HG02642 (cell line): ENCODE data around the gene SHISA7.

Experiments
- ATAC-seq: cut with Tn5 transposase; IDR thresholded peaks from one replicate; pipeline ENCODE4 v1.9.1; 2021; ENCODE audit warnings: mild to moderate bottlenecking; ENCODE audit not compliant: unreplicated experiment, poor library complexity

Gene SHISA7

DNA sequence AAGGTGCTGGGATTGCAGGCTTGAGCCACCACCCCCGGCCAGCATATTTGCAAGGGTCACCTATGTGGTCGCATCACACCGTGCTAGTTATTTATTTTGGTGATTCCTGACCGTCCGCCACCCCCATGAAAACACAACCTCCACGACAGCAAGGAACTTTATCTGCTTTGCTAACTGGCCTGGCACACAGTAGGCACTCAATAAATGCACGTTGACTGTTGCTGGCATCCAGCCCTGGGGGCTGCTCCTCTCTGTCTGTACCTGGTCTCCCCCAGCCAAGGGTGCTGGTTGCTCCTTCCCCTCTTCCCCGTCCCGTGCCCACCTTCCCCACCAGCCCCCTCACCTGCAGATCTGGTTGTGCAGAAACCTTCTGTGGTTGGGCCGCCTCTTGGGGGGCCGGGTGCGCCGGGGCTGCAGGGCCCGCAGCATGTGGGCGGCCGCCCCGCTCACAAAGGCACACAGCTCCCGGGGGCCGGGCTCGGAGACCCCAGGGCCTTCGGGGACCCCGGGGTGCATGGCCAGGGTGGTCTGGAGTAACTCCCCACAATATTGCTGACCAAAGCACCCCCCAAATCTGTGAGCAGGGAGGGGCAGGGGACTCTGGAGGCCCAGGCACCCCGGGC lies 21.1 kb upstream of the SHISA7 start:
- no peak for ATAC-seq

DNA sequence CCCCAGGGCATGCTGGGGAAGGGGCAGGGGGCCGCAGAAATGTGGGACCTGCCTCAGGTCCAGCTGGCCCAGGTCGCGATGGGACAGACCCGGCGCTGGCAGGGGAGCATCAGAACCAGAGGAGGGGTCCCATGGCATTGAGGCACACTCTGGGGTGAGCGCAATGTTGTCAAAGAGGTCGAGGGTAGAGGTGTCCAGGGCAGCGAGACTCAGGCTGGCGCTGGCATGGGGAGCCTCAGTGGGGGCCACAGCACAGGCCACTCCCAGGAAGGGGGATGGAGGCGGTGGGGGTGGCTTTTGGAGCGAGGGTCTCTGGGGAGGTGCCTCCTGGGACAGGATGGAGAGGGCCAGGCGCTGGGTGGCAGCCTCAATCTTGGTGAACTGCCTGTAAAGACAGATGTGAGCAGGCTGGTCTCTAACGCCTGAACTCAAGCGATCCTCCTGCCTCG lies 20.5 kb upstream of the SHISA7 start:
- ATAC-seq = no peak

GRCh38 chr19:55462722-55463121 lies 19.6 kb upstream of the SHISA7 start:
- ATAC-seq = no peak

- ATAC-seq = no peak
These were observed 19.0 kb upstream of the SHISA7 start for GRCh38 chr19:55461974-55462626.

- ATAC-seq = peak; percentile 95
These were observed 18.3 kb upstream of the SHISA7 start, which contains the start of gene ISOC2 for GRCh38 chr19:55461259-55461973. Gene ISOC2 (minus strand): TSS chr19:55461642. CDS start chr19:55456486, 5,156 bp downstream.

DNA sequence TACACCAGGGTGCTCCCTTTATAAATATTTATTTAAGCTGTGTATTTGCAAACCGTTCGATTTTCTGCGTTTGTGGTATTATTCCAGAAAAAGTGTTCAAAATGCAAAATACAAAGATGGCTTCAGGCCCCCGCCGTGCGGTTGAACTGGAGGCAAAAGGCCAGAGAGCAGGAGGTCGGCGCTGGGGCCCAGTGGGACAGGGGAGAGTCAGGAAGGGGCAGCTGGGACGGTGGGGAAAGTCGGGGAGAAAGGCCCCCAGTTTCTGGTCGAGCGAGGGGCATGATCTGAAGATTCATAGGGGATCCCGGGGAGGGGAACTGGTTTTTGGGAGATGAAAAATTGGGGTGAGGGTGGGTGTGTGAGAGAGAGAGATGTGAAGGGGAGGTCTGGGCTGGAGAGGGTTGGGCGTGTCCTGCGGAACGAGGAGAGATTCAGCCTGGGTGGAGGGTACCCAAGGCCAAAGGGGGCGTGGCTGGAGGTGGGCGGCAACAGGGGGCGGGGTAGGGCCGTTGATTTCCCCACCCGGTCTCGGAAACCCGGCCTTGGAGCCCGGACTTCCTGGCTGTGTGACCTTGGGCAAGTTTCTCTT lies 17.7 kb upstream of the SHISA7 start:
- no peak for ATAC-seq

DNA sequence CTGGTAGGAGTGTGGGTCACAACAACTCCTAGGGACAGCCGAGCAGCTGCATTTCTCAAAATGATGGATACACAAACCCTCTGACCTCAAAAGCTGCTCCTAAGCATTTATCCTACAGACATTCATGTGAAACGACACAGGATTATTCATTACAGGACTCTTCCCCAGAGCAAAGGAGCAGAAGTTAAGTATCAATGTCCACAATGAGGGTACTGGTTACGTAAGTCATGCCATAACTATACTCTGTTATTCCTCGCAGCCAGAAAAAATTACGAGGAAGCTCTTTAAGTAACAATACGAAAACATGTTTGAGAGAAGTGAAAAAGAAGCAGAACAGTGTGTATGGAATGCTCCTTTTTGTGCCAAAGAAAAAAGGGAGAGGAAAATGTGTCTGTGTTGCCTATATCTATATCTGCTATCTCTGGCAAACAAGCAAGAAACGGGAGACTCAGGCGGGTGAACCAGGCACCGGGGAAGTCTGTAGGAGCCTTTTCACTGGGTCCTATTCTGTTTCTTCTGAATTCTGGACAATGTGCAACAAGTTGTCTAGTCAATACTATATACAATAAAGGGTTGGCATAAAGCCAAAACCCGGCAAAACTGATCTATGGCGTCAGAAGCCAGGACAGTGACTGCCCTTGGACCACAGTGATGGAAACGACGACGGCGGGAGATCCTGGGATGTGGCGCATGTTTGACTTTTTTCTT lies 17.0 kb upstream of the SHISA7 start:
- no peak for ATAC-seq

DNA sequence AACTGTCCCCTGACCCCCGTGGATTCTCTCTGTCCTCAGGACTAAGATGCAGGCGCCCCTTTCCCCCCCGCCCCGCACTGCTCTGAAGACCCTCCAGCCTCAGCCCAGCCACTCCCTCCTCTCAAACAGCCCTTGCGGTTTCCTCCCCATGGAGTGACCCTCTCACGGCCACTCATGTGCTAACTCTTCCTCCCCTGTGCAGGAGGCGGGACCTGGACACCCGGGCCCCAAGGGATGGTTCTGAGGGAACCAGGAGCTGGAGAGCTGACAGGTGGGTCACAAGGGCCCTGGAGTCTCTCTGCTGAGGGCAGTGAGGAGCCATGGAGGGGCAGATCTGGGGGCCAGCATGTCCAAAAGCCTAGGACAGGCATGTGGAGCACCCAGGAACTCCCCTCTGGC lies 16.4 kb upstream of the SHISA7 start:
- no peak for ATAC-seq

DNA sequence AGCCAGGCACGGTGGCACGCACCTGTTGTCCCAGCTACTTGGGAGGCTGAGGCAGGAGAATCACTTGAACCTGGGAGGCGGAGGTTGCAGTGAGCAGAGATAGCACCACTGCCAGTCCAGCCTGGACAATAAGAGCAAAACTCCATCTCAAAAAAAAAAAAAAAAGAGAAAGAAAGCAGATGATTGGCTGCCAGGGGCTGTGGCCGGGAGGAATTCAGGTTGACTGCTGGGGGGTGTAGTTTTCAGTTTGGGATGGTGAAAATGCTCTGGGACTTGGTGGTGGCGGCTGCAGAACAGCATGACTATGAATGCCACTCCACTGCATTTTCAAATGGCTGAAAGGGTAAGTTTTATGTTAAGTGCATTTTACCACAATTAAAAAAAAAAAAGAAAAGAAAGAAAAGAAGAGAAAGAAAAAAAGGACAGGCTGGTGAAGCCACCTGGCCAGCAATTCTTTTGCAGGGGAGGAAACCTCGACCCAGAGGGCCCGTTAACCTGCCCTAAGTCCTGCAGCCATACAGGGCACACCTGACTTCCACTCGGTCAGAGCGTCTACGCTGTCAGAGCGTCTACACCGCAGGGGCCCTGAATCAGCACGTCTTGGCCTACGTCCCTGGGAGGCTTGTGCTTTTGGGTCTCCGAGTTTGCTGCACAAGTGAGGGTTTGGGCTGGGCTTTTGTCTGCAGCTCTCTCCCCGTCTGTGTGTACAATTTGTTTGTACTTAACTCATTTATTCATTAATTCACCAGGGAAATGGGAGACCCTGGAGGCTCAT lies 14.8 kb upstream of the SHISA7 start:
- ATAC-seq = no peak

GRCh38 chr19:55456347-55456746 lies 13.2 kb upstream of the SHISA7 start:
- no peak for ATAC-seq

- ATAC-seq = no peak
These were observed 12.6 kb upstream of the SHISA7 start for GRCh38 chr19:55455576-55456235.

DNA sequence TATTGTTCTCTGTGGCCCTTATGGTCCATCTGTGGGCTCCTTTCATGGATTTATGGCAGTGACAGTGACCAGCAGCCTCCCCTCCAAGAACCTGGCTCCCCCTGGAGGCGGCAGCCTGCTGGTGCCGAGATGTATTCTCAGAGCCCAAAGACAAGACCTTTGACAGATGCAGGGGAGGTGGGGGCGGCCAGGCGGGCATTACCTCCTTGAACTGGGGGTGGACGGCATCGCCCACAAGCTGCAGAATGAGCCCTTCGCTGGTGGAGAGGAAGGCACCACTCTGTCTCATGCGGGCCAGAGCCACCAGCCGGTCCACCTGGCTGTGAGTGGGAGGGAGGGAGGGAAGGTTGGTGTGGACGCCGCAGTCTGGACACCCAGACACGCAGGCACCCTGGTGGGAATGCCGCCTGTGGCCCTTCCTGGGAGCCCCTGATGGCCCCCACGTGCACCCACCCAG lies 11.7 kb upstream of the SHISA7 start:
- ATAC-seq = no peak

DNA sequence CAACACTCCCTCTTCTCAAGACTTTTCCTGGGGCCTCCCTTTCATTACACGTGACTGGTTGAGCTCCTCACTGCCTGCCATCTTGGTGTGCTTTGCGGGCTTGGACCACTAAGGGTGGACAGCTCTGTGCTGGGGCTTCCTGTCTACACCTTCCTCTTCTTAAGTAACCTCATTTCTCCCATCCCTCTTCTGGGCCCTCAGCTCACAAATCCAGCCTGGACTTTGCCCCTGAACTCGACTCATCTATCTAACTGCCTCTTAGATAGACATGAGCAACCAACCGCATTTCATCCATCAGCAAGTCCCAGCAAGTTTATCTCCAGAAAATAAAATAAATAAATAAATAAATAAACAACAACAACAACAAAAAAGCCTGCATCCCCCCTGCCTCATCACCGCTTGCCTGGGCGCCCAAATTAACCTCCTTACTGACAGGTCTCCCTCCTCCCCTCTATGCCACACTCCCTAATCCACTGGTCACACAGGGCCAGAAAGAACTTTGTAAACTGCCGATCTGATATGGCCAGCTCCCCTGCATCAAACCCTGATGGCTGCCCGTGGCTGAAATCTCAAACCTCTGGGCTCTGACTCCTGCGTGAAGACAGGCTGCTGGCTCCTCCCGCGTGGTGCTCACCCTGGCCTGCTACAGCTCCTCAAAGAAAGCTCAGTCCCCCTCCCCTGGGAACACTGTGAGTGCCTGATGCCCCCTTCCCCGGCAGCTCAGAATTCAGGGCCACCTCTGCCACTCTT lies 10.6 kb upstream of the SHISA7 start:
- no peak for ATAC-seq

DNA sequence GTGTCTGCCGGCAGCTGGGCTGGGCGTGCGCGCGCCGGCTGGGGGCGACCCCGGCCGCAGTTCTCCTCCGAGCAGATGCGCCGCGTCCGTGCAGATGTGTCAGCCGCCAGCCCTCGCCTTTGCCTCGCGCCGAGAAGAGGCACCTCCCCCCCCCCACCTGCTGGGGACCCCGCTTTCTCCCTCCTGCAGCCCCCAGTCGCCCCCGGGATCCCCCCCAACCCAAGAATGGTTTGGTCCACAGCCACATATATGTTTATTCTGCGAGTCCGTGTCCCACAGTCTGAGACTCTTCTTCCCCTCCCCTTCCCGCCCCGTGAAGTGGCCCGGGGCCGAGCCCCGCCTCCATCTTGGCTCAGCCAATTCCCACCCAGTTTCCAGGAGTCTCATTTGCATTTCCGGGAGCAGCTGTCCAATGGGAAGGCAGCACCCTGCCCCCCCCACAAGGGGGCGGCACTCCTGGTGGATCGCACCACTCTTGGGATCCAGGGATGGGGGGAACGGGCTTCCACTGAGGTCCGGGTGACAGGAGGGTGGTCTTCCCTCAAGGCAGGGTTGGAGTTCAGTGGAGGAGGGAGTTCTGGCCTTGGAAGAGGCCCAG lies 9.7 kb upstream of the SHISA7 start:
- ATAC-seq = no peak

DNA sequence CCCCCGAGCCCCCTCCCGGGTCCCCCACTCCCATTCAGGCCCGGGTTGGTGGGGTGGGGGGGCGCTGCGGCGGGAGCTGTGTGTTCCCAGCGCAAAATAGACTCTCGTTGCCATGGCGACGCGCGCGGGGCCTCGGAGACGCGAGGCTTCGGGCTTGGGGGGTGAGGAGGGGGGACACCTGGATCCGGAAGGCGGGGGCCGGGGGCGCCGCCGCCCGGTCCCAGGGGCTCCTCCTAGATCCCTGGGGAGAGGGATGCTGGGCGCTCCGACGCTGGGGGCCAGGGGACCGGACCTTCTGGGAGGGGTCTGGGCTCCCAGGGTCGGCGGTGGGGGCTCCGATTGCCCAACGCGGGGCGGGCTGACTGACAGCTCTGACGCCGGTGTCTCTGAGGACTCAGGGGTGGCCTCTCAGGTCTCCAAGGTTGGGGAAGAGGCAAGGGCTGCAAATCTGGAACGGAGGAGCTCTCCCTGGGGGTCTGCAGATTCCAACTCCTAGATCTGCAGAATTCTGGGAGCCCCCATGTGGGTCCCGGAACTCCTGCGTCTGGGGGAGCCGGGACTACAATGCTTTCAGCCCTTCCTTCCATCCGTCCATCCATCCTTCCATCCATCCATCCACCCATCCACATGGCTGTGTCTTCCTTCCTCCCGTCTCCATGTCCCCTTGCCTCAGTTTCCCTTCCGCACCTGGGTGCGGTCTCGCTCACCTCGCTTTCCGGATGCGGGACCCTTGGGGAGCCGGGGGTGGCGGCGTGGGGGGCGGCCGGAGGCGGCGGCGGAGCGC lies 9.1 kb upstream of the SHISA7 start:
- no peak for ATAC-seq

DNA sequence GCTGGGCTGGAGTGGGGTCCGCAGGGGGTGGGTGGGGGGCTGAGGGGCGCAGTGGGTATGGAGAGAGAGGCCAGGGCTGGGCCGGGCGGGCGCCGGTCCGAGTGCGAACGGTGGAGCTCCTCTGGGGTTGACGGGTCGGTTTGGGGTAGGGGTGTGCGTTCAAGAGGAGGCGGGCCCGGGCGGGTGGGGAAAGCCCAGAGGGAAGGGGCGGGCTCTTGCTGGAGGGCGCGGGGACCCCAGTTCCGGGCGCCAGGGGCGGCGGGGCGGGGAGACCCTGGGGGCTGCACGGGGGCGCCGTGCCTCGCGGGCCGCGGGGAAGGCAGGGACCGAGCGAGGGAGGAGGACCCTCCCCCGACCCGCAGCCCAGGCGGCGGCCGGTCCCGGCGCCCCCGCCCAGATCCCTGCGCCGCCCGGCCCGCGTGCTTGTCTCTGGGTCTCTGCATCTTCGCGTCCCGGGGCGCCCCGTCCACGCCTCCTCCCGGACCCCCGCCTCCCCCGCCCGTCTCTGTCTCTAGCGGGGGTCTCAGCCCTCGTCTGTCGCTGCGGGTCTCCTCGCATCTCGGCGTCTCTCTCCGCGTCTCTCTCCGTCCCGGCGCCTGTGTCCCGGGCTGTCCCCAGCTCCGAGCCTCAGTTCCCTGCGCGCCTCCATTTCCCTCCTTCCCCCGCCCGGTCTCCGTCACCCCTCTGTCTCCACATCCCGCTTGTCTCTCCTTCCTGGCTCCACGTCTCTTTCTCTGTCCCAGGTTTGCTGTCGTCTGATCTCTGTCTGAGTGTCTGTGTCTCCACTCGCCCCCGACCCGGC lies 8.3 kb upstream of the SHISA7 start:
- no peak for ATAC-seq

- ATAC-seq = no peak
These were observed 6.4 kb upstream of the SHISA7 start for GRCh38 chr19:55449469-55449868.
